ENCODE data around the gene CACNA2D3. TPM values are rescaled to one million over a fixed set of nuclear protein-coding genes. Genes with fewer than 3 reads are reported as not detected.

Gene CACNA2D3
- total RNA-seq, 1 experiment from 2014 or later, result 0.06 TPM

DNA sequence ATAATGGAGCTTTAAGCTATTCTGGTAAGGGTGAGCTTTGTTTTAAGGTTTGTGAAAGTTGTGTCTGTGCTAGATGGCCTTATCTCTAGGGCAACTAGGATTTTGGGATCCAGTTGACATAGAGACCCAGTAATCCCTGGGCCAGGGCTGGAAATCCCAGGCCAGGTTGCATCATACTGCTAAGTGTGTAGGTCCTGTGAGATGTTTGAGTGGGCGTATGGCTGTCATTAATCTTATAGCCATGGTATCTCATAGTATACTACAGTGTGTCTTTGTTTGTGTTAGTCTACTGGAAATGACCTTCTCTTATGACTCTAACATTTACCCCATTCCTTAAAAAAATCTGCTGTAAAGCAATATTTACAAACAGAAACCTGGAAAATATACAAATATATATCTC, 151.4 kb downstream of the CACNA2D3 start:
- no peak for DNase-seq (ENCODE audit: low read depth)

- no peak for DNase-seq (ENCODE audit: low read depth)
Measured at GRCh38 chr3:54274607-54275006, 152.3 kb downstream of the CACNA2D3 start.

GRCh38 chr3:54279005-54279583, 156.7 kb downstream of the CACNA2D3 start:
- no peak for DNase-seq (ENCODE audit: low read depth)

GRCh38 chr3:54283470-54283869, 161.1 kb downstream of the CACNA2D3 start:
- DNase-seq (ENCODE audit: low read depth), result no peak

GRCh38 chr3:54294214-54294613, 171.9 kb downstream of the CACNA2D3 start:
- DNase-seq (ENCODE audit: low read depth), result no peak

GRCh38 chr3:54296531-54296930, 174.2 kb downstream of the CACNA2D3 start:
- no peak for DNase-seq (ENCODE audit: low read depth)

DNA sequence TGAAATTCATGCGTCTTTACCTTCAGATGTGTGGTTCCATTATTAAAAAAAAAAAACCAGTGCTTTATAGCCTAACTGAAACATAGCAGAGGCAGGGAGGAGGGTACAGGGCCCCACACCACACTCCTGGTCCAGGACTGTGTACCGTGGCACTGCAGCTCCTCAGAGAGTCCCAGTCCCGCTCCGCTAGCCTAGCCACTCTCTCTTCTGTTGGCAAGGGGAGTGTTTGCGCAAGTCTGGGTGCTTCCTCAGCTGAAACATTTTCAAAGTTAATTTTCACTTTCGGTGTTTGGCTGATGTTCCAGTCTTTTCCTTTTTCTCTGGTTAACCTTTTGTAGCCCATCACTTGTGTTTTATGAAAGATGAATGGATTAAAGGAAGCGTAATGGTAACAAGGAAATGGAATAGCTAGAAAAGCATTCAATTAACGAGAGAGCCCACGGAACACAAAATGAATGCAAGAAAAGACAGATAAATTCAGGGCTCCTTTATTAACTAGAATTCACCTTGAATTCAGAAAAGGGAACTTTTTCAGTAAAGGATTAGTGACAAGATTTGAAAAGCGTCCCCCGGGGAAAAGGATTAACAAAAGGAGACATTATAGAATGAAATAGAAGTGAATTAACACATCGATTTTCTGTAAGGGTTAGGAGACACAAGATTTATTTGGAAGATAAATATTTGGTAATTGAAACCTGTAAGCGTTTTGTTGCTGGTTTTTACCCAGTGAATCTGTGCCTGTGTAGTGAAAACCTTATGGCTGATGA, 177.0 kb downstream of the CACNA2D3 start:
- no peak for DNase-seq (ENCODE audit: low read depth)

GRCh38 chr3:54303517-54304375, 181.4 kb downstream of the CACNA2D3 start:
- DNase-seq (ENCODE audit: low read depth), result no peak

DNA sequence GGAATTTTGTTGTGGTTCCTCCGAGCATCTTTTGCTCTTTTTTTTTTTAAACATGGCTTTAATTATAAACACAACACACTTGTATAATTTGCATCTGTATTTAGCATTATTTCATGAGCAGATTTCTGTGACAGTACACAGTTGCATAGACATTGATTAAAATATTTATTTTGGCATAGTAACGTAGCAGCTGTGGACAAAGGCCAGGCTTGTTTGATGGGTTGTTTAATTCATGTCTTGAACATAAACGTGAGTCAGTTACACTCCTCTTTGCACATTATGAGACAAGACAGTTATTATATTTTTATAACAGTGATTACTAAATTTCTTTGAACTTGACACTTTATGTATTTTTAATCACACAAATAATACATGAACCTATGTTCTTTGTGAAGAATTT, 182.5 kb downstream of the CACNA2D3 start:
- no peak for DNase-seq (ENCODE audit: low read depth)

- no peak for DNase-seq (ENCODE audit: low read depth)
Measured at GRCh38 chr3:54305409-54306099, 183.2 kb downstream of the CACNA2D3 start.

GRCh38 chr3:54307566-54308180, 185.3 kb downstream of the CACNA2D3 start:
- DNase-seq (ENCODE audit: low read depth), result no peak

DNA sequence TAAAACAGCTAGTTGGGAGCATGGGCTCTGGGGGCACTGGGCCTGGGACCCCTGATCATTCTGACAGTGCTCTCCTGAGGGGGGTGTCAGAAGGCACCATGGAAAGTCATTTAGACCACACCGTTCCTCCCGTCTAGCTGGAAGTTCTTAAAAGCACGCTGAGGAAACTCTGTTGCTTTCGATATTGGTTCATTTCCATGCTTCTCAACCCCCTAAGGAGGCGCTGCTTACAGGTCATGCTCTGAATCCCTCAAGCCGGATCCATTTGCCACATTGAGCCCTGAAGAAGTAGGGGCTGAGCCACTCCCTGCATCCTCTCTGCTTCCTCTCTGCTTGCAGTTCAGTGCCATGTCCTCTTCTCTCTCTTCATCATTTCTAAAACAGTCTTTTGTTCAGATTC, 187.2 kb downstream of the CACNA2D3 start:
- no peak for DNase-seq (ENCODE audit: low read depth)

GRCh38 chr3:54311211-54311747, 188.9 kb downstream of the CACNA2D3 start:
- no peak for DNase-seq (ENCODE audit: low read depth)

- no peak for DNase-seq (ENCODE audit: low read depth)
Measured at GRCh38 chr3:54312156-54312899, 190.0 kb downstream of the CACNA2D3 start.

DNA sequence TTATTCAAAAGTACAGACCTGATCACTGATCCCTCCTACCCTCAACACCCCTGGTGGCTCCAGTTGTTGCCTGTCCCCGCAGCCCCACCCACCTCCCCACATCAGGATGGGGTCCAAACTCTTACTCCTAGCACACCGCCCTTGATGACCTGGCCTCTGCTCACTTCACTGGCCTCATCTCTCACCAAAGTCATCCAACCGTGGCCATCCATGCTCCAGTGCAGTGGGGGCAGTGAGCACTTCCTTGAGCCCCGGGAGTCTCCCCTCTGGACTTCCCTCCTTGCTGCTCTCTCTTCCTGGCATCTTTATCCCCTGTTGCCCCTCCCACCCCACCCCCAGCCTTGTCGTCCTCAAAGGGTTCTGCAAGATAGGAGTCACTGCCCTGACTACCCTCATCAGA, 191.1 kb downstream of the CACNA2D3 start:
- no peak for DNase-seq (ENCODE audit: low read depth)

- no peak for DNase-seq (ENCODE audit: low read depth)
Measured at GRCh38 chr3:54321520-54321919, 199.2 kb downstream of the CACNA2D3 start.

- DNase-seq (ENCODE audit: low read depth), result no peak
Measured at GRCh38 chr3:54322354-54322753, 200.0 kb downstream of the CACNA2D3 start.

- DNase-seq (ENCODE audit: low read depth), result no peak
Measured at GRCh38 chr3:54324103-54324502, 201.8 kb downstream of the CACNA2D3 start.

DNA sequence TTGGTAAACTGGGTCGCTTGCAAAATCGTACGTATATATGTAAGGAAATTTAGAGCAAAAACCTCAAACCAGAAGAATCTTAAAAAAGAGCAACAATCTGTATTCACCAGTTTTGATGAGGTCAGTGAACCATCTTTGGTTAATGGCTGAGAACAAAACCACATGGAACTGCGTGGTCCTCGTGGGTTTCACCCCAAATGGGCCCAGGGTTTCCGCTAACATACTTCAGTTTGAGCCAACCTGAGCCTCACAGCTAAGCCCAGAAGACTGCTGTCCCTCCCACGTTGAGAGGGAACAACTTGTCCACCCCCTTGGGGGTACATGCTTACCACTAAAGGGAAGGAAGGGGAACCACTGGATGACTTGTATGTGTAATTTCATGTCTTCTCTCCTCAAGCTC, 204.6 kb downstream of the CACNA2D3 start:
- DNase-seq (ENCODE audit: low read depth), result no peak

DNA sequence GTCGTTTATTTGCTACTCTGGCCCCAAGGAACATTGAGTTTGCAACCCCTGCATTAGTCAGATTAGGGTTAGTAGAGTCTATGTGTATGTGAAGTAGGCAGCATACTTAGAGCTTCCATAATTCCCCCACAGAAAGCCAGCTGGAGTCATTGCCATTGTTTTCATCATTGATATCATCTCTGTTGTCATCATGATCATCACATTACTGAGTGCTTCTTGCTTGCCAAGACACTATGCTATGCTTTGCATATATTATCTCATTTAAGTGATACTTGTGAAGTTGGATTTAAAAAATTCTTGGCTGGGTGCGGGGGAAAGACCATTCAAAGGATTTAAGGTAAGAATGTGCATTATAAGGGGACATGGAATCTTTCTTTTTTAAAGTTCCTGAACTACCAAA, 209.0 kb downstream of the CACNA2D3 start:
- DNase-seq (ENCODE audit: low read depth), result no peak

All from LHCN-M2 (cell line).